Measurements from ENCODE around the gene EVC2. TPM values are rescaled to one million over a fixed set of nuclear protein-coding genes. Genes with fewer than 3 reads are reported as not detected.
A peak's percentile ranks its signal among the peaks of the same experiment; 100 is the strongest.

EVC2 gene
- total and polyA plus RNA-seq, 8 donors = 4.1 to 11.0 (median 9.4) TPM

GRCh38 chr4:5706486-5707290, 1.7 kb downstream of the EVC2 start:
- intact Hi-C loops (cut with DNase I) = no loop called here
- Histone ChIP-seq H3K27ac (no peak overlapping the region), H3K36me3 (no peaks in the 10 kb centered on the region), H3K9me3 (no peaks in the 10 kb centered on the region), H3K4me3 (no peak overlapping the region), H3K4me1 (peaks cover 9 to 25% of the 10 kb centered on the region in 2 donors), H3K27me3 (peaks cover 0 to 51% of the 10 kb centered on the region in 2 donors)
- DNase-seq = no peak
- TF ChIP-seq CTCF (IDR thresholded peaks at IDR 0.05) = no peak
- ATAC-seq = no peak

GRCh38 chr4:5705647-5706320, 2.6 kb downstream of the EVC2 start:
- Histone ChIP-seq H3K9me3 (no peaks in the 10 kb centered on the region), H3K4me3 (no peak overlapping the region), H3K4me1 (peaks cover 9 to 22% of the 10 kb centered on the region in 2 donors), H3K27me3 (peaks cover 0 to 43% of the 10 kb centered on the region in 2 donors), H3K36me3 (no peaks in the 10 kb centered on the region), H3K27ac (no peak overlapping the region)
- intact Hi-C loops (cut with DNase I) = no loop called here
- no peak for TF ChIP-seq CTCF (IDR thresholded peaks at IDR 0.05)
- peak in 1 of 4 donors; percentile 53 for DNase-seq
- no peak for ATAC-seq

GRCh38 chr4:5704276-5704675, 4.1 kb downstream of the EVC2 start:
- no peak for DNase-seq
- TF ChIP-seq CTCF (IDR thresholded peaks at IDR 0.05) = no peak
- H3K9me3 ChIP-seq = no peaks in the 10 kb centered on the region
- peaks cover 9 to 17% of the 10 kb centered on the region in 2 donors for H3K4me1 ChIP-seq
- H3K27me3 ChIP-seq = peaks cover 0 to 28% of the 10 kb centered on the region in 2 donors
- no peak for ATAC-seq
- no peak overlapping the region for H3K4me3 ChIP-seq
- H3K27ac ChIP-seq = no peak overlapping the region
- no peaks in the 10 kb centered on the region for H3K36me3 ChIP-seq
- intact Hi-C loops (cut with DNase I) = no loop called here

- H3K36me3 ChIP-seq = no peaks in the 10 kb centered on the region
- ATAC-seq = no peak
Observed at GRCh38 chr4:5703831-5704230, 4.5 kb downstream of the EVC2 start.

More at GRCh38 chr4:5703831-5704230, 4.5 kb downstream of the EVC2 start:
- Histone ChIP-seq H3K27ac (no peak overlapping the region), H3K4me1 (peaks cover 9 to 17% of the 10 kb centered on the region in 2 donors), H3K9me3 (no peaks in the 10 kb centered on the region), H3K4me3 (no peak overlapping the region), H3K27me3 (peaks cover 0 to 24% of the 10 kb centered on the region in 2 donors)
- DNase-seq = no peak
- intact Hi-C loops (cut with DNase I) = no loop called here
- no peak for TF ChIP-seq CTCF (IDR thresholded peaks at IDR 0.05)
